Measurements from ENCODE around the gene MAP2K4.

MAP2K4 gene

GRCh38 chr17:12040478-12040877 is 19.8 kb downstream of the MAP2K4 start:
- no peak for DNase-seq

- no peak for DNase-seq
Measured at GRCh38 chr17:12041312-12041711, 20.6 kb downstream of the MAP2K4 start.

GRCh38 chr17:12043702-12044101 is 23.0 kb downstream of the MAP2K4 start:
- DNase-seq, result no peak

DNA sequence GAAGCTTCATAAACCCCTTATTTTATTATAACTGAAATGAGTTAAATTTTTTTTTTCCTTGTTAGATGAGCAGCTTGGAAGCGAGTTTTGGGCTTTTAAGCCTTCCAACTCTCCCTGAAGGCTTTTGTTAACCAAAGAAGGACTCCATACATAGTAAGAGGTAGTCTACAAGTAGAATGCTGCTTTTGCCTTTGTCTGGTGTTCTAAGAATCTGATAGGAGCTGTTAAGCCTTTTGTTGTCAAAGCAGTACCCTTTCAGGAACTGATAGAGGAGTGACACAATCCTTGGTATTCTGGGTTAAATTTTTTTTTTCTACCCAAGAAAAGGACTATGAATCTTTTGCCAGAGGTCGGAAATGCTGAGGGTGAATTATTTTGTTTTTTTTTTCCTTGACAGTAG is 26.1 kb downstream of the MAP2K4 start:
- no peak for DNase-seq

DNA sequence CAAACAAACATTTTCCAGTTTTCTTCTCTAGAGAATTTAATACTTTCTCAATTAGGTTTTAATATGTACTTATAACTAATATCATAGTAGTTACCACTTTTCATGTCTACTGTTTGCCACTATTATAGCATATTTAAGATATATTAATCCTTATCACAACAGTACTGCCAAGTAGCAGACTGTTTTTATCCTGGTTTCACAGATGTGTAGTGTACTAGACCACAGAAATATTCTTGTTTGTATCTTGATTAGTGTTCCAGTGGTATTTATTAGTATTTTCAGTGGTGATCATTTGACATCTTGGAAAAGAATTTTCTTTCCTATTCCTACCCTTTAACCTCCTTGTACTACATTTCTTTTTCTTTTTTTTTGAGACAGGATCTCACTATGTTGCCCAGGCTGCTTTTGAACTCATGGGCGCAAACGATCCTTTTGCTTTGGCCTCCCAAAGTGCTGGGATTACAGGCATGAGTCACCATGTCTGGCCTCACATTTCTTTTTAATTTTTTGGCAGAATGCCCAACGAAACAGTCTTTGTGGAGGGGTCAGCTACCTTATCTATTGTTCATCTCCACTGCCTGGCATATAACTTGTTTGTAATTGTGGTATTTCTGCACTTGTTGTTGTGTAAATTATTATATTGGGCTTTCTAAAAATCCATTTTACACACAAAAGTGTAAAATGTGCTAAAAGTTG is 27.2 kb downstream of the MAP2K4 start:
- DNase-seq, result no peak

GRCh38 chr17:12048843-12049473 is 28.3 kb downstream of the MAP2K4 start:
- no peak for DNase-seq

- no peak for DNase-seq
Measured at GRCh38 chr17:12050646-12051225, 30.1 kb downstream of the MAP2K4 start.

GRCh38 chr17:12053552-12053951 is 32.9 kb downstream of the MAP2K4 start:
- no peak for DNase-seq

- DNase-seq, result no peak
Measured at GRCh38 chr17:12055889-12056288, 35.2 kb downstream of the MAP2K4 start.

DNA sequence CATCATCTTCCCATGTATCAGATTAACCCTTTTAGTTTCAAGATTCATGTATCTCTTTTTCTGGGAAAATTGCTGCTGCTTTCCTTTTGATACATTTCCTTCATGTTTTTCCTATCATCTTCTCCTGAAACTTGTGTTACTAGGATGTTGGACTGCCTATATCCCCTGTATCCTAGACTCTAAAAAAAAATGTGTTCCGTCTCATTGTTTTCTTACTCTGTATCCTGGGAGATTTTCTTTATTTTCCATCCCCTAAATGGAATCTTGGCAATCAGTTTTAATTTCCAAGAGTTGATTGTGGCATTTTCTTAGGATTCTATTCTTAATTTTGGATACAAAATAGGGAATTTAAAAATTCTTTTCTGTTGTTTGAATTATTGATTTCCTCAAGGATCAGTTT is 36.8 kb downstream of the MAP2K4 start:
- DNase-seq, result no peak

GRCh38 chr17:12058535-12058934 is 37.9 kb downstream of the MAP2K4 start:
- DNase-seq, result no peak

DNA sequence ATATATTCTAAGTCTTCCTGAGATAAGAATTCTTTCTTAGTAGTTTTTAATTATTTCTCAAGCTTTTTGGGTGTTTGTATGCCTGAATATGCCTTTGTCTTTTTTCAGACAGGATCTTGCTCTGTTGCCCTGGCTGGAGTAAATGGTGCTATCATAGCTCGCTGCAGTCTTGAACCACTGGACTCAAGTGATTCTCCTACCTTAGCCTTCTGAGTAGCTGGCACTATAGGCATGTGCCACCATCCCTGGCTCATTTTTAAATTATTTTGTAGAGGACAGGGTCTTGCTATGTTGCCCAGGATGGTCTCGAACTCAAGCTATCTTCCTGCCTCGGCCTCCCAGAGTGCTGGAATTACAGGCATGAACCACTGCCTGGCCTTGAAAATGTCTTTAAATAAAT is 41.6 kb downstream of the MAP2K4 start:
- DNase-seq, result no peak

DNA sequence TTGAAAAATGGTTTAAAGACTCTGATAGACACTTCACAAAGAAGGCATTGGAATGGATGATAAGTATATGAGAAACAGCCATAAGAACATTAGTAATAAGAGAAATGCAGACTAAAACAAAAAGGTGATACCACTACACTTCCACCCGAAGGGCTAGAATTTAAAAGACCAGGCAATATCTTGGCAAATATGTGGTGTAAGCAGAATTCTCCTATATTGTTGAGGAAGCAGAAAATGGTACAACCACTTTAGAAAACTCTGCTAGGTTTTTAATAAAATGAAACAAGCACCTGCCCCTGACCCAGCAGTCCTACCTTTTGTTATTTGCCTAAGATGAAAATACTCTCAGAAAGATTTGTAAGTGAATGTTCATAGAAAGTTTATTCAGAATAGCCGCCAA is 43.7 kb downstream of the MAP2K4 start:
- no peak for DNase-seq

- no peak for DNase-seq
Measured at GRCh38 chr17:12067485-12067884, 46.8 kb downstream of the MAP2K4 start.

DNA sequence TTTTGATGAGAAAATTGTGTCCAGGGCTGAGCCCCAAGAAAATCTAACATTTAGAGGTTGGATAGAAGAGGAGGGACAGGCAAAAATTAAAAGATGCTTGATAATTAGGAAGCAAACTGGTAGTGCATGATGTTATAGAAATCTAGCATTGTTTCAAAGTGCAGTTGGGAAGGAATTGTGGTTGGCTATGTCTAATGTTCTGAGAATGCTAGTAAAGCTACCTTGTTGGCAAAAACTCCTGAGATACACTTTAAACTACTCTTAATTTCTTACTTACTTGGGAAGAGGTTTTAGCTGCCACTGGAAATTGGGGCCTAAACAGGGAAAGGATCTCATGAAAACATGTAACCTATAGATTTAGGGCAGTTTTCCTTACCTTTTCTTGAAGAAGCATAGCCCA is 48.3 kb downstream of the MAP2K4 start:
- DNase-seq, result no peak

DNA sequence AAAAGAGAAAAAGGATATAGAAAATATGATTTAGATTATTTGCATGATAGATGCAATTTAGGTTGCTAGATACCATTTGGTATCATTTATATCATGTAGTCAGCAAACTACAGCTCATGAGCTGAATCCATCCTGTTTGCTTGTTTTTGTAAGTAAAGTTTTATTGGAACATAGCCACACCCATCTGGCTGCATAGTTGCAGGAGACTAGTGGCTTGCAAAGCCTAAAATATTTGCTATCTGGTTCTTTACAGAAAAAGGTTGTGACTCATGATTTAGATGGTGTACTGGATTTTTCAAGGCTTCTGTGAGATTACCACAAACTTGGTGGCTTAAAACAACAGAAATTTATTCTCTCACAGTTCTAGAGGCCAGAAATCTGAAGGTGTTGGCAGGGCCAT is 49.9 kb downstream of the MAP2K4 start:
- DNase-seq, result no peak

DNA sequence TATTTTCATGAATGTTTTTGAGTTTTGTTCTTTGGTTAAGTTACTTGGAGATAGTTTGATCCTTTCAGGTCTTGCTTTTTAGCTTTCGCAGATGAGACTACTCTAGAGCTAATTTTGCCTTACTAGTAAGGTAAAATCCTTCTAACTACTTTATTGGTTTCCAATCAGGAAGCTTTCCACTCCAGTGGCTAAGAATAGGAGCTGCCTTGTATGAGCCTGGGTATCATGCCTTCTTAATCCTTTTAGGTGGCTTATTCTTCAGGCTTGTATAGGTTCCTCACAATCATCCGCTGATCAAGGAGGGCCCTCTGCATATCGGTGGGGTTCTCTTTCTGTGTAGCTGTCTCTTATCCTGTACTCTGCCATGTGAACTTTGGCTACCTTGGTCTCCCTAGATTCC is 53.7 kb downstream of the MAP2K4 start:
- DNase-seq, result no peak

DNA sequence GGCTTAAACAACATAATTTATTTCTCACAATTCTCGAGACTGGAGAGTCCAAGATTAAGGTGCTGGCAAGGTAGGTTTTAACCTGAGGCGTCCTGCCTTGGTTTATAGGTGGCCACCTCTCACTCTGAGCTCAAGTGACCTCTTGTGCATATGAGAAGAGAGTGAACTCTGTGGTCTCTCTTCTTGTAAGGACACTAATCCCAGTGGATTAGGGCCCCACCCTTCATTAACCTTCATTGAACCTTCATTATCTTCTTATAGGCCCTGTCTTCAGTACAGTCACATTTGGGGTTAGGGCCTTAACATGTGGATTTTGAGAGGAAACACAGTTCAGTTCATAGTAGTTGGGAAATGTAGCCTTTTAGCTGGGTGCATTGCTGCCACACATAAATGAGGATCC is 57.1 kb downstream of the MAP2K4 start:
- no peak for DNase-seq

DNA sequence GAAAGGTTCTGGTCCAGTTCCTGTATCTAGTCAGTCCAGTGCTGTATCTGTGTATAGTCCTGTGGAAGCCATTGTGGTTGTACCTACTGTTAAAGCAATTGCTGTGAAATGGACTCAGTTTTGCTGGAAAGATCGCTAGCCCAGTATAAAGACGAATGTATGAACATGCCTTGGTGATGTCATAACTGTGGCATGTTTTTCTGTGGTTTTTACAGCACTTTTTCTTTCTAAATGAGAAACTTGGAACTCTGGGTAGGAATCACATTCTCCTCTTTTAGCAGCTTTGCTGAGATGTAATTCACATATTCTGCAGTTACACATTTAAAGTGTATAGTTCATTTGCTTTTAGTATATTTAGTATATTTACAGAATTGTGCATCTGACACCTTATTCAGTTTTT is 58.1 kb downstream of the MAP2K4 start:
- DNase-seq, result no peak

DNA sequence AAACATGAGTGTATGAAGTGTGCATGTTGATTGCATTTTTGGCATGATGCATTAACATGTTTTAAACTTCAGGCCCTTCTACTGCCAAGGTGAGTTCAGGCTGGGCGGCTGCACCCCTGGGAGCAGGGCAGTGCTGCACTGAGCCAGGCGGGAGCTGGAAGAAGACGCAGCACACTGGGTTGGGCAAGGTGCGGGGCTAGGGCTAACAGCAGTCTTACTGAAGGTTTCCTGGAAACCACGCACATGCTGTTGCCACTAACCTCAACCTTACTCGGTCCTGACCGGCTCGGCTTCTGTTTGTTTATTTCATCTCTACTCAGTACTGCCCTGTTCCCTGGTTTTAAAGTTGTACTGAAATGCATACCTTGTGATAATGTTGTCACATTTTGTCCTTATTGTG is 61.0 kb downstream of the MAP2K4 start:
- DNase-seq, result no peak

DNA sequence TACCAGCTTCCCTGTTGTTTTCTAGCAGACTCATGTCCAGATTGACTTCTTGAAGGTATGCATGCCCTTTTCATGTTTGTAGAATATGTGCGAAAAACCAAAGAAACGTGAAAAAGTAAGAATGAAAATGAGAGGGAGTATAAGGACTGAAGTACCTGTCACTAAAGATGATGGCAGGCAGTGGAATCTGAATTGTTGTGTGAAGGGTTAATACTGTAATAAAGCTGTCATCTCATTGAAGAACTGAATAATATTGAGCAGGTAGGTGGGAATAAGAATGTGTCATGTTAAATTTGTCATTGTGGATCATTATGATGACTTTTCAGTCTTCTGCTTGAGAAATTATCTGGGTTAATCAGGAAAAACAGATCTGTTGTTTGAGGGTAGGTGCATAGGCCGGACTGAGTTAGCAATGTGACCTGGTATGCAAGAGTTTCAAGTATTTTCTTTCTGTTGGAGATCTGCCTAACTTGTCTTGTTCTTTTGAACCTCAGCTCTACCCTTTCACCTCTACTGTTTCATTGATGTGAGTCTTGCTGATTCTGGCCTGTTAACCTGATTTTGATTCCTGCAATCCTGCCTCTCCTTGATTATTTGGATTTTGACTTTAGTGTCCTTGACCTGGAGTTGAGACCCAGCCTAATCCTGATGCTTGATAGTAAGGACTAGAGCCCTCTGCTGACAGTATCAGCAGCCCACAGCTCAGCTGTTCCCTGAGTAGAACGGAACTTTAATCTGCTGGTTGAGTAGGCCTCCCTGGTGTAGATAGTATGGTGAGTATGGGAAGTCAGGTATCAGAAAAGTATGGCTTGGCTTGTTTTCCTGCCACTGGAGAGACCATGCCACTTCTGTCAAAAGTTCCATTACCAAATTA is 64.6 kb downstream of the MAP2K4 start:
- no peak for DNase-seq

GRCh38 chr17:12088035-12088434 is 67.4 kb downstream of the MAP2K4 start:
- no peak for DNase-seq

GRCh38 chr17:12089809-12090384 is 69.2 kb downstream of the MAP2K4 start:
- no peak for DNase-seq
